ENCODE results near the gene RETREG3. TPM values are rescaled to one million over a fixed set of nuclear protein-coding genes. Genes with fewer than 3 reads are reported as not detected.

Gene RETREG3
- total and polyA plus RNA-seq, 9 of the 15 experiments (the other 6 are each of a cell fraction or from before 2014, with no cell fraction given): 4.1 to 39.0 (median 16.9) TPM

- TF ChIP-seq, protein P1, sequence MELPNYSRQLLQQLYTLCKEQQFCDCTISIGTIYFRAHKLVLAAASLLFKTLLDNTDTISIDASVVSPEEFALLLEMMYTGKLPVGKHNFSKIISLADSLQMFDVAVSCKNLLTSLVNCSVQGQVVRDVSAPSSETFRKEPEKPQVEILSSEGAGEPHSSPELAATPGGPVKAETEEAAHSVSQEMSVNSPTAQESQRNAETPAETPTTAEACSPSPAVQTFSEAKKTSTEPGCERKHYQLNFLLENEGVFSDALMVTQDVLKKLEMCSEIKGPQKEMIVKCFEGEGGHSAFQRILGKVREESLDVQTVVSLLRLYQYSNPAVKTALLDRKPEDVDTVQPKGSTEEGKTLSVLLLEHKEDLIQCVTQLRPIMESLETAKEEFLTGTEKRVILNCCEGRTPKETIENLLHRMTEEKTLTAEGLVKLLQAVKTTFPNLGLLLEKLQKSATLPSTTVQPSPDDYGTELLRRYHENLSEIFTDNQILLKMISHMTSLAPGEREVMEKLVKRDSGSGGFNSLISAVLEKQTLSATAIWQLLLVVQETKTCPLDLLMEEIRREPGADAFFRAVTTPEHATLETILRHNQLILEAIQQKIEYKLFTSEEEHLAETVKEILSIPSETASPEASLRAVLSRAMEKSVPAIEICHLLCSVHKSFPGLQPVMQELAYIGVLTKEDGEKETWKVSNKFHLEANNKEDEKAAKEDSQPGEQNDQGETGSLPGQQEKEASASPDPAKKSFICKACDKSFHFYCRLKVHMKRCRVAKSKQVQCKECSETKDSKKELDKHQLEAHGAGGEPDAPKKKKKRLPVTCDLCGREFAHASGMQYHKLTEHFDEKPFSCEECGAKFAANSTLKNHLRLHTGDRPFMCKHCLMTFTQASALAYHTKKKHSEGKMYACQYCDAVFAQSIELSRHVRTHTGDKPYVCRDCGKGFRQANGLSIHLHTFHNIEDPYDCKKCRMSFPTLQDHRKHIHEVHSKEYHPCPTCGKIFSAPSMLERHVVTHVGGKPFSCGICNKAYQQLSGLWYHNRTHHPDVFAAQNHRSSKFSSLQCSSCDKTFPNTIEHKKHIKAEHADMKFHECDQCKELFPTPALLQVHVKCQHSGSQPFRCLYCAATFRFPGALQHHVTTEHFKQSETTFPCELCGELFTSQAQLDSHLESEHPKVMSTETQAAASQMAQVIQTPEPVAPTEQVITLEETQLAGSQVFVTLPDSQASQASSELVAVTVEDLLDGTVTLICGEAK (IDR thresholded peaks at IDR 0.05): no peak
- TF ChIP-seq, protein P1 (CRISPR knock-in tag; IDR thresholded peaks at IDR 0.05): no peak
- no peak for TF ChIP-seq ZNF282 (CRISPR knock-in tag; IDR thresholded peaks at IDR 0.05)
- TF ChIP-seq ZNF644 (tag; IDR thresholded peaks at IDR 0.05; ENCODE audit: low read depth): no peak
- no peak for TF ChIP-seq CTBP1 (IDR thresholded peaks at IDR 0.05; ENCODE audit: borderline replicate concordance)
- TF ChIP-seq REST (IDR thresholded peaks at IDR 0.05; ENCODE audit: borderline replicate concordance): no peak
- TF ChIP-seq REST (CRISPR knock-in tag; IDR thresholded peaks at IDR 0.05; ENCODE audit: low read depth): no peak
- no peak for TF ChIP-seq SMARCA5 (IDR thresholded peaks at IDR 0.05)
- TF ChIP-seq, protein P2, sequence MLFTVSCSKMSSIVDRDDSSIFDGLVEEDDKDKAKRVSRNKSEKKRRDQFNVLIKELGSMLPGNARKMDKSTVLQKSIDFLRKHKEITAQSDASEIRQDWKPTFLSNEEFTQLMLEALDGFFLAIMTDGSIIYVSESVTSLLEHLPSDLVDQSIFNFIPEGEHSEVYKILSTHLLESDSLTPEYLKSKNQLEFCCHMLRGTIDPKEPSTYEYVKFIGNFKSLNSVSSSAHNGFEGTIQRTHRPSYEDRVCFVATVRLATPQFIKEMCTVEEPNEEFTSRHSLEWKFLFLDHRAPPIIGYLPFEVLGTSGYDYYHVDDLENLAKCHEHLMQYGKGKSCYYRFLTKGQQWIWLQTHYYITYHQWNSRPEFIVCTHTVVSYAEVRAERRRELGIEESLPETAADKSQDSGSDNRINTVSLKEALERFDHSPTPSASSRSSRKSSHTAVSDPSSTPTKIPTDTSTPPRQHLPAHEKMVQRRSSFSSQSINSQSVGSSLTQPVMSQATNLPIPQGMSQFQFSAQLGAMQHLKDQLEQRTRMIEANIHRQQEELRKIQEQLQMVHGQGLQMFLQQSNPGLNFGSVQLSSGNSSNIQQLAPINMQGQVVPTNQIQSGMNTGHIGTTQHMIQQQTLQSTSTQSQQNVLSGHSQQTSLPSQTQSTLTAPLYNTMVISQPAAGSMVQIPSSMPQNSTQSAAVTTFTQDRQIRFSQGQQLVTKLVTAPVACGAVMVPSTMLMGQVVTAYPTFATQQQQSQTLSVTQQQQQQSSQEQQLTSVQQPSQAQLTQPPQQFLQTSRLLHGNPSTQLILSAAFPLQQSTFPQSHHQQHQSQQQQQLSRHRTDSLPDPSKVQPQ (CRISPR knock-in tag; IDR thresholded peaks at IDR 0.05; ENCODE audit: borderline replicate concordance): no peak
- no peak for TF ChIP-seq ZNF24 (IDR thresholded peaks at IDR 0.05)
These were observed 30.9 kb upstream of the RETREG3 start (continued) for GRCh38 chr17:42640121-42640520.
